GM12875 (cell line): ENCODE data around the gene ATP11A.

Experiments
- H3K4me3 ChIP-seq: one replicate; pipeline ENCODE4 v1.5.1; 2011; ENCODE audit warnings: low read depth, low read length, control low read depth
- TF ChIP-seq, protein P1 (sequence below): IDR thresholded peaks from 2 replicates; pipeline ENCODE4 v1.5.1; 2011; ENCODE audit warnings: low read depth, mild to moderate bottlenecking, control low read depth, inconsistent platforms, low read length, moderate library complexity, borderline replicate concordance; ENCODE audit not compliant: insufficient read depth

The ATP11A gene

DNA sequence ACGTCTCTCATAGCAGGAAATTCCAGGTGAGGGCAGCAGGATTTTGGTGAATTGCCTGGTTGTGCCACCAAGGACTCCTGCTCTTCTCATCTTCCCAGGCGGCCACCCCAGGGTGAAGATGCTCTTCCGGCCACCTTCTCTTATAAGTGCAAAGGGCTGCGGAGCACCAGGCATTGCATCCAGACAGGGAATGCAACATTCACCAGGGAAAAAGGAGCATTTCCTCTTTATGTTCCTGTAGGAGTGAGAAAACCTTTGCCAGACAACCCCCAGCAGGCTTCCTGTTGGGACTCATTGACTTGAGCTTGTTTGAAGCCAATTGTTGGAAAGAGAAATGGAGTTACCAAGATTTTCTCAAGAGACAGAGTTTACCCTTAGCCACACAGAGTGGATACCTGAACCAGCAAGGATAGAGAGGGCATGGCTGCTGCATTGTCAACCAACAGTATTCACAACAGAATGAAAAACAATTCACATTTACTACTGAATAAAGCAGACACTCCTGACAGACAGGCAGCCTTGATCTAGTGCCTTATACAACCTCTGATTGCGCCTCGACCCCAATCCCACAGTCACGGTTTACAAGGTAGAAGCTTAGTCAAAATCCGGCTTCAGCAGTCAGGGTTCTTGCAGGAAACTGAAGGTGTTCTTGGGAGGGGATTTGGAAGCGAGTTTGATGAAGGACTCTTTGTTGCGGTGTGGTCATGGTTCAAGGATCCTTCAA, 1.8 kb upstream of the ATP11A start:
- TF ChIP-seq, protein P1, sequence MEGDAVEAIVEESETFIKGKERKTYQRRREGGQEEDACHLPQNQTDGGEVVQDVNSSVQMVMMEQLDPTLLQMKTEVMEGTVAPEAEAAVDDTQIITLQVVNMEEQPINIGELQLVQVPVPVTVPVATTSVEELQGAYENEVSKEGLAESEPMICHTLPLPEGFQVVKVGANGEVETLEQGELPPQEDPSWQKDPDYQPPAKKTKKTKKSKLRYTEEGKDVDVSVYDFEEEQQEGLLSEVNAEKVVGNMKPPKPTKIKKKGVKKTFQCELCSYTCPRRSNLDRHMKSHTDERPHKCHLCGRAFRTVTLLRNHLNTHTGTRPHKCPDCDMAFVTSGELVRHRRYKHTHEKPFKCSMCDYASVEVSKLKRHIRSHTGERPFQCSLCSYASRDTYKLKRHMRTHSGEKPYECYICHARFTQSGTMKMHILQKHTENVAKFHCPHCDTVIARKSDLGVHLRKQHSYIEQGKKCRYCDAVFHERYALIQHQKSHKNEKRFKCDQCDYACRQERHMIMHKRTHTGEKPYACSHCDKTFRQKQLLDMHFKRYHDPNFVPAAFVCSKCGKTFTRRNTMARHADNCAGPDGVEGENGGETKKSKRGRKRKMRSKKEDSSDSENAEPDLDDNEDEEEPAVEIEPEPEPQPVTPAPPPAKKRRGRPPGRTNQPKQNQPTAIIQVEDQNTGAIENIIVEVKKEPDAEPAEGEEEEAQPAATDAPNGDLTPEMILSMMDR = no peak
- no peak overlapping the region for H3K4me3 ChIP-seq

DNA sequence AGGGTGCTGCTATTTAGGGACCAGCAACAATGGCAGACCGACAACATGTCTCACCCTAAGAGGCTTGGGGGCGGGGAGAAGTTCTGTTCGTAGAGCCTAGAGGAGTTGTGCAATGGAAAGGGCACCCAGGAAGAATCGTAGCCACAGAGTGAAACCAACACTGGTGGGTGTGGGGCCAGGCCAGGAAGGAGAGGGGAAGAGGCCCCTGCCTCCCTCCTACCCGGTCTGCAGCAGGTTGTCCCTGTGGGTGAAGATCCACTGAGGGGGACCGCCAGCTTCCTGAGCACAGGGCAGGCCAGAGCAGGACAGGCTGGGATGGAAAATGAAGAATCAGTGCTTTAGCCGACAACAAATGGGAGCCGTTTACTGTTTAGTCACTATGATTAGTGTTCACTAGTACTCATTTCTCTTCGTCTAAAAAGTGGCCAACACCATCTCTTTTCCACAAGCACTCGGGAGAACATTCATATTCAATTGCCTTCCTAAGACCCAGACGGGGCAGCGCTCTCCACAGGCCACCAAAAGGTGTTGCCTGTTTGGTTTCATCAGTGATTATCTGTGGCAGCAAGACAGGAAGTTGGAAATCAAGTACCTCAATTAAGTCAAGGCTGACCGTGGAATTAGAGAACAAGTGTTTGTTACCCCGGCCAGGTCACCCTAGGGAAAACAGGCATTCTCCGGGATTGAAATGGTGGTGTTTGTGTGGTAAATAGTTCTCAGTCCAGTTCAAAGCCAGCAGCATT, 1.1 kb upstream of the ATP11A start:
- H3K4me3 ChIP-seq = peak overlapping the region; percentile 75
- TF ChIP-seq, protein P1 = no peak

DNA sequence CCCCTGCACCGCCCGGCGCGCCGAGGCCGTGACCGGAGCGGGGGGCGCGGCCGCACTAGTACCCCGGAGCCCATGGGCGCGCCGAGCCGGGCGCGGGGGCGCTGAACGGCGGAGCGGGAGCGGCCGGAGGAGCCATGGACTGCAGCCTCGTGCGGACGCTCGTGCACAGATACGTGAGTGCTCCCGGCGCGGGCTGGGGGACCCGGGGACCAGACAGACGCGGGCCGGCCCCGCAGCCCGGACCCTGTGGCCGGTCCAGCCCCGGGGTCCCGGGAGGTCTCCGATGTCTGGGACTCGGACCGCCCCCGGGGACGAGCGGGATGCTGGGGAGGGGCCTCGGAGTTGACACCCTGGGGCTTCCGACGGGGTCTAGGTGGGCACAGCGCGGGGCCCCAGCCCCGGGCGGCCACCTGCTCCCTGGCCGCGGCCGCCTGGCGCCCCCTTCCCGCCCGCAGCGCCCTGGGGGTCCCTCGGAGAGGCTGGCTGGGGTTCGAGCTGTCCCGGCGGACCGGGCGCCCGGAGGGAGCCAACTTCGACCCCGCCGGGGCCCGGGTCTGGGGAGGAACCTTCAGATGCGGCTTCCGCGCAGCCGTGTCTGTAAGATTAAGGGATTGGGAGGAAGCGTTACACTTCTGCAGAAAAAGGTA, 568 bp downstream of the ATP11A start:
- TF ChIP-seq, protein P1 = no peak
- peak overlapping the region; percentile 75 for H3K4me3 ChIP-seq

DNA sequence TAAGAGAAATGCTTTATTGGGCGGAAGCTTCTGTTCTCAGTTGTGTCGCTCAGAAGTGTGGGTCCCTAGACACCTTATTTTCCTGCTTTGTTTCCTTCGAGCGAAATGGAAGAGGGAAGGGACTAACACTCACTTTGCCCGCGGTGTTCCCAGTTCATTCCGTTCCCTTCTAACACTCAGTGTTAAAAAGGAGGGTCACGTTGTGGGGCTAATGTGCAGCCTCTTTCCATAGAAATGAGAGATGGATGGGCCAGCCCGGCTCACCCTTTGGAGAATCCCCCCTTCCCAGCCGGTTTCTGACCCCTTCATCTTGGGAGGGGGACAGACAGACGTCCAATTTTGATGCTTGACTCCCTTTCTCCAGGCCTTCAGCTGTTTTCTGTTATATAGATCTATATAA, 2.3 kb downstream of the ATP11A start:
- TF ChIP-seq, protein P1 = no peak
- H3K4me3 ChIP-seq = no peak overlapping the region

DNA sequence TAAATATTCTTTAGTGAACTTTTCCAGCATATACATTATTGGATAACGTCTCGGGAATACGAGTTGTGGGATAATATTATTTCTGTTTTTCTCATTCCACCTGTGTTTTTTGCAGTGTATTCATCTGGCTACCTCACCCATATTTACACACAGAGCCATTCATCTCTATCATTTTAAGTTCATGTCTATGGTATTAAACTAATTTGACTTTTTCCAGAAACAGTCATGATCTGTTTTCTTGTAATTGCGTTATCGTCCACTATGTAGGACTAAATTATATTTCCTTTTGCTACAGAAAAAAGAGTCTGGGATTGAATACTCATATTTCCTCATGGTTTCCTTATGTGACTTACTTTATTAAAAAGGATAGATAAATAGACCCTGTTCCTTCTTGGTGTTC, 2.7 kb downstream of the ATP11A start:
- TF ChIP-seq, protein P1 = no peak
- no peak overlapping the region for H3K4me3 ChIP-seq

DNA sequence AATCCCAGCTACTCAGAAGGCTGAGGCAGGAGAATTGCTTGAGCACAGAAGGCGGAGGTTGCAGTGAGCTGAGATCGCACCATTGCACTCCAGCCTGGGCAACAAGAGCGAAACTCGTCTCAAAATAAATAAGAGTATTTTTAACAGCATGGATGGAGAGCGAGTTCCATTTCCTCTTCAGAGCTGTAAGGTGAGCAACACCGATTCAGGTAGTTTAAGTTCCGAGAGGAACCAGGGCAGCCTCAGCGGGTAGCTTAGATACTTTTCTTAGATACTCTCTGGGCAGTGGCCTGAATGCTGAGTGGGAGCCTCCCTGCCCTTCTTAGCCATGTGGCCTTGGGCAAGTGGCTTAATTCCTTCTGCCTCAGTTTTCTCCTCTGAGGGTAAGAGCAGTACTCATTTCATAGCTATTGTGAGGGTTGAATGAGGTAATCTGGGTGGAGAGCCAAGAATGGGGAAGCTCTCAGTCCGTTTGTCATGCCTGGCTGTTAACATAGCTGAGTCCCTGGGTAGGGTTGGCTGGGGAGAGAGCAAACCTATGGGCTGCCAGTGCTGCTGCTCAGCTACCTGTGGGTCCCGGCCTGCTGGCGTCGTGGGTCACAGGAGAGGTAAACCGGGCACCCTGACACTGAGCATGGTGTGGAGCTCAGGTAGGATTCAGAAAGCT, 4.1 kb downstream of the ATP11A start:
- H3K4me3 ChIP-seq = no peak overlapping the region
- TF ChIP-seq, protein P1 = no peak
